IMR-90 (cell line): ENCODE measurements around the gene CYTH1. TPM values are rescaled to one million over a fixed set of nuclear protein-coding genes. Genes with fewer than 3 reads are reported as not detected.

Experiments used
- ATAC-seq: fragments of 200-7000 bp; cut with Tn5 transposase; 2 replicates; pipeline ENCODE4 v1.9.1; 2020; ENCODE audit warnings: low read depth, mild to moderate bottlenecking, moderate library complexity
- BruUV-seq: library from RNA; stranded (reverse); fragments of 400-500 nt; replicated peaks from 2 replicates; lab custom pipeline; 2021; lab: Mats Ljungman, UMichigan
- CTCF ChIA-PET: fragments of 300-600 bp; formaldehyde crosslinking; extraction: SDS; loops from one replicate; lab custom pipeline; 2021; ENCODE audit warnings: antibody characterized with exemption; lab: Yijun Ruan, JAX
- POLR2A ChIA-PET: fragments of 300-600 bp; sonication (Branson Sonifier 250); formaldehyde crosslinking; loops from one replicate; lab custom pipeline; 2022; ENCODE audit warnings: antibody characterized with exemption; ENCODE audit not compliant: unreplicated experiment; lab: Charles Lee
- DNase-seq: peaks from one replicate; pipeline ENCODE4 v3.0.0; 2013
- H2AFZ ChIP-seq: replicated peaks from 2 replicates; pipeline ENCODE3; 2013; ENCODE audit warnings: low read length, mild to moderate bottlenecking; ENCODE audit not compliant: poor library complexity
- H2AK5ac ChIP-seq: 2 replicates; pipeline ENCODE4 v1.6.1; 2013; ENCODE audit warnings: low read depth, low read length, inconsistent platforms
- H2AK9ac ChIP-seq: replicated peaks from 2 replicates; pipeline ENCODE3; 2013; ENCODE audit warnings: mild to moderate bottlenecking, low read depth, low read length, moderate library complexity; ENCODE audit not compliant: poor library complexity
- H2BK120ac ChIP-seq: 2 replicates; pipeline ENCODE4 v1.6.1; 2013; ENCODE audit warnings: low read depth, low read length, inconsistent platforms
- H2BK15ac ChIP-seq: 3 replicates; pipeline ENCODE4 v1.6.1; 2013; ENCODE audit warnings: low read depth, low read length, inconsistent platforms
- H2BK20ac ChIP-seq: 2 replicates; pipeline ENCODE4 v1.6.1; 2013; ENCODE audit warnings: low read depth, mild to moderate bottlenecking, inconsistent platforms, low read length, moderate library complexity
- H2BK5ac ChIP-seq: 2 replicates; pipeline ENCODE4 v1.6.1; 2013; ENCODE audit warnings: mild to moderate bottlenecking, low read depth, low read length, inconsistent platforms; ENCODE audit not compliant: poor library complexity, severe bottlenecking
- H3K14ac ChIP-seq: replicated peaks from 2 replicates; pipeline ENCODE4 v1.6.1; 2013; ENCODE audit warnings: low read depth, low read length, inconsistent platforms
- H3K18ac ChIP-seq: 2 replicates; pipeline ENCODE4 v1.6.1; 2013; ENCODE audit warnings: low read depth, low read length, control low read depth
- H3K23ac ChIP-seq: 2 replicates; pipeline ENCODE4 v1.6.1; 2013; ENCODE audit warnings: low read depth, low read length, inconsistent platforms
- H3K27ac ChIP-seq: 2 replicates; pipeline ENCODE4 v1.5.1; 2013; ENCODE audit warnings: mild to moderate bottlenecking, control low read depth, low read length; ENCODE audit not compliant: insufficient read depth
- H3K27me3 ChIP-seq: 2 replicates; pipeline ENCODE4 v1.6.1; 2013; ENCODE audit warnings: low read length; ENCODE audit not compliant: control insufficient read depth, insufficient read depth
- H3K36me3 ChIP-seq: 2 replicates; pipeline ENCODE4 v1.6.1; 2013; ENCODE audit warnings: low read length, mixed read lengths; ENCODE audit not compliant: control insufficient read depth, insufficient read depth
- H3K4ac ChIP-seq: 2 replicates; pipeline ENCODE4 v1.6.1; 2013; ENCODE audit warnings: low read depth, low read length, inconsistent platforms
- H3K4me1 ChIP-seq: 2 replicates; pipeline ENCODE4 v1.6.1; 2013; ENCODE audit warnings: low read length, mixed read lengths; ENCODE audit not compliant: control insufficient read depth, insufficient read depth
- H3K4me2 ChIP-seq: 2 replicates; pipeline ENCODE4 v1.6.1; 2013; ENCODE audit warnings: low read depth, mild to moderate bottlenecking, control low read depth, low read length, moderate library complexity
- H3K4me3 ChIP-seq: 2 replicates; pipeline ENCODE4 v1.5.1; 2013; ENCODE audit warnings: low read depth, mild to moderate bottlenecking, control low read depth, low read length, moderate library complexity; ENCODE audit not compliant: insufficient read depth
- H3K56ac ChIP-seq: 2 replicates; pipeline ENCODE4 v1.6.1; 2013; ENCODE audit warnings: low read length, inconsistent platforms; ENCODE audit not compliant: insufficient read depth; ENCODE audit errors: extremely low read depth
- H3K79me1 ChIP-seq, 2 experiments: 2 replicates each; pipeline ENCODE4 v1.6.1; 2013; ENCODE audit warnings: low read length in 2 of 2, inconsistent platforms in 1 of 2, low read depth in 1 of 2
- H3K9ac ChIP-seq: 2 replicates; pipeline ENCODE4 v1.6.1; 2013; ENCODE audit warnings: low read depth, low read length, control low read depth
- H3K9me1 ChIP-seq: 2 replicates; pipeline ENCODE4 v1.6.1; 2013; ENCODE audit warnings: low read length, inconsistent platforms; ENCODE audit not compliant: insufficient read depth
- H3K9me3 ChIP-seq: 2 replicates; pipeline ENCODE4 v1.6.1; 2013; ENCODE audit warnings: low read length; ENCODE audit not compliant: control insufficient read depth, insufficient read depth
- H4K20me1 ChIP-seq: 2 replicates; pipeline ENCODE4 v1.6.1; 2013; ENCODE audit warnings: low read length, inconsistent platforms; ENCODE audit not compliant: insufficient read depth
- H4K5ac ChIP-seq: 2 replicates; pipeline ENCODE4 v1.6.1; 2013; ENCODE audit warnings: mild to moderate bottlenecking, low read depth, low read length, control low read depth
- H4K8ac ChIP-seq, 2 experiments: 2 replicates each; pipeline ENCODE4 v1.6.1; 2013; ENCODE audit warnings: low read depth in 2 of 2, low read length in 2 of 2, control low read depth in 1 of 2, inconsistent platforms in 1 of 2
- H4K91ac ChIP-seq: 2 replicates; pipeline ENCODE4 v1.6.1; 2013; ENCODE audit warnings: low read depth, low read length, inconsistent platforms; ENCODE audit not compliant: insufficient read depth
- BHLHE40 ChIP-seq: fragments of 150-350 bp; IDR thresholded peaks from 2 replicates; pipeline ENCODE4 v1.6.1; 2016; ENCODE audit warnings: mild to moderate bottlenecking, low read depth, low read length
- CEBPB ChIP-seq: IDR thresholded peaks from 2 replicates; pipeline ENCODE4 v1.6.1; 2012; ENCODE audit warnings: low read depth, low read length, improper control_type of control experiment
- CHD1 ChIP-seq: IDR thresholded peaks from 2 replicates; pipeline ENCODE4 v1.6.1; 2012; ENCODE audit warnings: low read depth, low read length, improper control_type of control experiment
- FOS ChIP-seq: fragments of 150-350 bp; IDR thresholded peaks from 2 replicates; pipeline ENCODE4 v1.6.1; 2016; ENCODE audit warnings: low read depth, low read length
- MAFK ChIP-seq: IDR thresholded peaks from 2 replicates; pipeline ENCODE4 v1.6.1; 2012; ENCODE audit warnings: low read depth, low read length, improper control_type of control experiment
- MAZ ChIP-seq: IDR thresholded peaks from 2 replicates; pipeline ENCODE4 v1.6.1; 2012; ENCODE audit warnings: low read depth, mild to moderate bottlenecking, low read length, improper control_type of control experiment, moderate library complexity, borderline replicate concordance
- MXI1 ChIP-seq: IDR thresholded peaks from 2 replicates; pipeline ENCODE4 v1.6.1; 2012; ENCODE audit warnings: low read depth, mild to moderate bottlenecking, low read length, moderate library complexity, borderline replicate concordance
- NFE2L2 ChIP-seq: fragments of 150-350 bp; IDR thresholded peaks from 2 replicates; pipeline ENCODE4 v1.6.1; 2016; ENCODE audit warnings: low read depth, mild to moderate bottlenecking, low read length
- POLR2A ChIP-seq: IDR thresholded peaks from 2 replicates; pipeline ENCODE4 v1.6.1; 2012; ENCODE audit warnings: mild to moderate bottlenecking, low read depth, low read length
- RAD21 ChIP-seq: IDR thresholded peaks from 2 replicates; pipeline ENCODE4 v1.6.1; 2012; ENCODE audit warnings: low read length, improper control_type of control experiment
- RCOR1 ChIP-seq: IDR thresholded peaks from 2 replicates; pipeline ENCODE4 v1.6.1; 2012; ENCODE audit warnings: mild to moderate bottlenecking, low read length, improper control_type of control experiment; ENCODE audit not compliant: insufficient replicate concordance
- RFX5 ChIP-seq: IDR thresholded peaks from 2 replicates; pipeline ENCODE4 v1.8.0; 2012; ENCODE audit warnings: low read depth, mild to moderate bottlenecking, low read length, moderate library complexity
- SMC3 ChIP-seq: fragments of 150-350 bp; IDR thresholded peaks from 2 replicates; pipeline ENCODE4 v1.6.1; 2016; ENCODE audit warnings: low read depth, mild to moderate bottlenecking, antibody characterized with exemption, low read length, moderate library complexity
- WGBS, 2 experiments: methylation state at CpG; one replicate each; pipeline versions ENCODE4 v1.1.5 to v1.1.7; 2013; ENCODE audit warnings: missing lambda C conversion rate in 2 of 2; ENCODE audit not compliant: insufficient read length in 1 of 2; ENCODE audit errors: extremely low coverage in 2 of 2; 5-methylcytosine and 5-hydroxymethylcytosine counted together
- dilution Hi-C: fragments of 300-500 bp; cut with HindIII; formaldehyde crosslinking; loops from one replicate; pipeline ENCODE4 v1.14.3; 2018; ENCODE audit warnings: low sequenced_read_pairs; ENCODE audit not compliant: unreplicated experiment
- in situ Hi-C: fragments of 300-500 bp; cut with MboI; formaldehyde crosslinking; loops from 3 replicates; pipeline ENCODE4 v1.14.3; 2019; ENCODE audit warnings: low sequenced_read_pairs, inconsistent platforms, mixed read lengths
- intact Hi-C: fragments of 100-400 bp; cut with micrococcal nuclease; formaldehyde crosslinking; loops from 2 replicates; pipeline ENCODE4 v1.10.0; 2022
- polyA plus RNA-seq, 3 experiments: library from polyadenylated mRNA; depleted of rRNA; stranded (reverse); fragments of >200 nt; gene quantifications; 2 replicates each; pipeline ENCODE4 v1.2.3, GENCODE V29; 2012; ENCODE audit warnings: low replicate concordance in 1 of 3
- total RNA-seq: library from RNA; depleted of rRNA; stranded (reverse); fragments of >200 nt; gene quantifications from 2 replicates; pipeline ENCODE4 v1.2.3, GENCODE V29; 2012
- TF ChIP-seq, protein P1 (sequence below): fragments of 150-350 bp; IDR thresholded peaks from 2 replicates; pipeline ENCODE4 v1.6.1; 2016; ENCODE audit warnings: low read depth, mild to moderate bottlenecking, low read length, moderate library complexity, borderline replicate concordance
- TF ChIP-seq, protein P2 (sequence below): fragments of 150-350 bp; IDR thresholded peaks from 2 replicates; pipeline ENCODE4 v1.6.1; 2017; ENCODE audit warnings: mild to moderate bottlenecking, antibody characterized with exemption, low read length, low read depth
- TF ChIP-seq, protein P3 (sequence below): conservative IDR thresholded peaks from 2 replicates; pipeline ENCODE4 v1.5.1; 2012; ENCODE audit warnings: mild to moderate bottlenecking, low read depth, low read length, improper control_type of control experiment

CYTH1 gene
- total and polyA plus RNA-seq, 2 of the 4 experiments (the other 2 are of a cell fraction) = 7.9 to 12.4 TPM

DNA sequence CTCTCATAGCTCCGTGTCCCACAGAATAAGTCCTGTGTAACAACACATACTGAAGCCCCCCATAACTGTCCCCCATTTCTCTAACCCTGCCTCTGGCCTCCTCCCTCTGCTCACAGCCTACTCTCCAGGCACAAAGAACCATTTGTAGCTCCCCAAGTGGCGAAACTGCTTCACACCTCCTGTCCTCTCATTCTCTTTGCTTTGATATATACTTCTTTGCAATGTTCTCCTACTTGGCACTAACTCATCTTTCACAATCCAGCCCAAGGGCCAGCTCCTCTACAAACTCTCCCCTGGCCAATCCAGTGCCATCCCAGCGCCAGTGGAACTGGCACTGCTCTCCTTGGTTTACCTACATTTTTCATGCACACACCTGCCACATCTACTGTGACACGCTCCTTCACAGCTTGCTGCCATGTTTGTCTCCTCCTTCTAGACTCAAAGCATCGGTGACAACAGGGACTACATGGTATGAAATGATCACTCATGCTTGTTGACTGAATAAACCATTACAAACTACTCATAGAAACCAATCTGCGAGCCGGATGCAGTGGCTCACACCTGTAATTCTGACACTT, 12.8 kb downstream of the CYTH1 start:
- no peak overlapping the region for H3K23ac ChIP-seq
- H3K9me1 ChIP-seq = peaks cover 4% of the 10 kb centered on the region; the same call in 1 of the 2 replicates
- H3K18ac ChIP-seq = no peak overlapping the region
- H3K9me3 ChIP-seq = no peaks in the 10 kb centered on the region
- H2BK15ac ChIP-seq = no peak overlapping the region
- H4K20me1 ChIP-seq = peaks cover 26% of the 10 kb centered on the region
- H2BK20ac ChIP-seq = no peak overlapping the region
- H3K79me1 ChIP-seq = peaks cover 47 to 73% of the 10 kb centered on the region in 2 experiments
- no peaks in the 10 kb centered on the region for H3K36me3 ChIP-seq
- no peak overlapping the region for H4K8ac ChIP-seq
- no peak overlapping the region for H2AK9ac ChIP-seq
- 94% methylated on average over 7 of the region's 7 CpGs; no CpG with 5 or more reads in 1 of the 2 experiments for WGBS, 2 experiments
- H4K5ac ChIP-seq = no peak overlapping the region
- no peak overlapping the region for H2AK5ac ChIP-seq
- no peak for DNase-seq
- no peak overlapping the region for H3K4me3 ChIP-seq
- H3K4me1 ChIP-seq = 0 out of 2 replicates have a peak, but pooled peaks cover 1% of the 10 kb centered on the region
- no peak overlapping the region for H2BK120ac ChIP-seq
- no peak overlapping the region for H3K9ac ChIP-seq
- no peak for ATAC-seq
- H3K14ac ChIP-seq = no peak overlapping the region
- BruUV-seq = no TSS peak
- dilution Hi-C loops (no loop called here), in situ Hi-C loops (no loop called here), intact Hi-C loops (no loop called here)
- H3K4me2 ChIP-seq = no peak overlapping the region
- TF ChIP-seq FOS (no peak), CEBPB (no peak), BHLHE40 (no peak), RCOR1 (no peak), SMC3 (no peak), MAZ (no peak), RAD21 (no peak), MAFK (no peak), CHD1 (no peak), NFE2L2 (no peak), RFX5 (no peak), POLR2A (no peak), MXI1 (no peak)
- TF ChIP-seq, protein P1, sequence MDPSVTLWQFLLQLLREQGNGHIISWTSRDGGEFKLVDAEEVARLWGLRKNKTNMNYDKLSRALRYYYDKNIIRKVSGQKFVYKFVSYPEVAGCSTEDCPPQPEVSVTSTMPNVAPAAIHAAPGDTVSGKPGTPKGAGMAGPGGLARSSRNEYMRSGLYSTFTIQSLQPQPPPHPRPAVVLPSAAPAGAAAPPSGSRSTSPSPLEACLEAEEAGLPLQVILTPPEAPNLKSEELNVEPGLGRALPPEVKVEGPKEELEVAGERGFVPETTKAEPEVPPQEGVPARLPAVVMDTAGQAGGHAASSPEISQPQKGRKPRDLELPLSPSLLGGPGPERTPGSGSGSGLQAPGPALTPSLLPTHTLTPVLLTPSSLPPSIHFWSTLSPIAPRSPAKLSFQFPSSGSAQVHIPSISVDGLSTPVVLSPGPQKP = no peak
- TF ChIP-seq, protein P2, sequence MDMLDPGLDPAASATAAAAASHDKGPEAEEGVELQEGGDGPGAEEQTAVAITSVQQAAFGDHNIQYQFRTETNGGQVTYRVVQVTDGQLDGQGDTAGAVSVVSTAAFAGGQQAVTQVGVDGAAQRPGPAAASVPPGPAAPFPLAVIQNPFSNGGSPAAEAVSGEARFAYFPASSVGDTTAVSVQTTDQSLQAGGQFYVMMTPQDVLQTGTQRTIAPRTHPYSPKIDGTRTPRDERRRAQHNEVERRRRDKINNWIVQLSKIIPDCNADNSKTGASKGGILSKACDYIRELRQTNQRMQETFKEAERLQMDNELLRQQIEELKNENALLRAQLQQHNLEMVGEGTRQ = no peak
- TF ChIP-seq, protein P3, sequence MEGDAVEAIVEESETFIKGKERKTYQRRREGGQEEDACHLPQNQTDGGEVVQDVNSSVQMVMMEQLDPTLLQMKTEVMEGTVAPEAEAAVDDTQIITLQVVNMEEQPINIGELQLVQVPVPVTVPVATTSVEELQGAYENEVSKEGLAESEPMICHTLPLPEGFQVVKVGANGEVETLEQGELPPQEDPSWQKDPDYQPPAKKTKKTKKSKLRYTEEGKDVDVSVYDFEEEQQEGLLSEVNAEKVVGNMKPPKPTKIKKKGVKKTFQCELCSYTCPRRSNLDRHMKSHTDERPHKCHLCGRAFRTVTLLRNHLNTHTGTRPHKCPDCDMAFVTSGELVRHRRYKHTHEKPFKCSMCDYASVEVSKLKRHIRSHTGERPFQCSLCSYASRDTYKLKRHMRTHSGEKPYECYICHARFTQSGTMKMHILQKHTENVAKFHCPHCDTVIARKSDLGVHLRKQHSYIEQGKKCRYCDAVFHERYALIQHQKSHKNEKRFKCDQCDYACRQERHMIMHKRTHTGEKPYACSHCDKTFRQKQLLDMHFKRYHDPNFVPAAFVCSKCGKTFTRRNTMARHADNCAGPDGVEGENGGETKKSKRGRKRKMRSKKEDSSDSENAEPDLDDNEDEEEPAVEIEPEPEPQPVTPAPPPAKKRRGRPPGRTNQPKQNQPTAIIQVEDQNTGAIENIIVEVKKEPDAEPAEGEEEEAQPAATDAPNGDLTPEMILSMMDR = no peak
- H2AFZ ChIP-seq = no peak overlapping the region
- no peak overlapping the region for H3K56ac ChIP-seq
- no peak overlapping the region for H3K4ac ChIP-seq
- ChIA-PET POLR2A (no interaction called here), CTCF (no interaction called here)
- H2BK5ac ChIP-seq = no peak overlapping the region
- no peaks in the 10 kb centered on the region for H3K27me3 ChIP-seq
- no peak overlapping the region for H3K27ac ChIP-seq
- H4K91ac ChIP-seq = no peak overlapping the region
